T-cell (primary cell): ENCODE measurements around the gene MRPS26. TPM values are rescaled to one million over a fixed set of nuclear protein-coding genes. Genes with fewer than 3 reads are reported as not detected.

Experiments used
- ATAC-seq, 4 experiments: fragments of 200-7000 bp in 3 of 4; fragments of 150-1000 bp in 1 of 4; cut with Tn5 transposase; replicated peaks in 1 of 4; 1 replicate in 3 of 4; 2 replicates in 1 of 4; pipeline ENCODE4 v1.10.0; 2021; ENCODE audit warnings: moderate library complexity in 3 of 4, mild to moderate bottlenecking in 2 of 4, moderate number of reproducible peaks in 1 of 4
- CTCF ChIA-PET, 2 donors: fragments of 300-600 bp; sonication (Branson Sonifier 250); formaldehyde crosslinking; loops; one replicate each; lab custom pipeline; 2022; ENCODE audit warnings: antibody characterized with exemption in 2 of 2; lab: Charles Lee
- POLR2A ChIA-PET, 2 donors: fragments of 300-600 bp; sonication (Branson Sonifier 250); formaldehyde crosslinking; loops; one replicate each; lab custom pipeline; 2022; ENCODE audit warnings: antibody characterized with exemption in 2 of 2; lab: Charles Lee
- DNase-seq, 35 experiments: peaks; one replicate each; pipeline versions ENCODE4 v3.0.0 to v3.0.0-alpha.2; 2013 to 2023
- H3K27ac ChIP-seq: one replicate; pipeline ENCODE4 v1.5.1; 2013; ENCODE audit warnings: low read length
- H3K27me3 ChIP-seq, 2 experiments: replicated peaks in 1 of 2; 1 replicate in 1 of 2; 2 replicates in 1 of 2; pipeline versions ENCODE4 v1.6.1 to v1.7.0; 2013; ENCODE audit warnings: low read length in 1 of 2, mixed read lengths in 1 of 2; ENCODE audit not compliant: control insufficient read depth in 2 of 2, insufficient read depth in 2 of 2; ENCODE audit errors: extremely low read depth in 1 of 2
- H3K36me3 ChIP-seq, 2 donors: 1 replicate in 1 of 2; 2 replicates in 1 of 2; pipeline versions ENCODE4 v1.6.1 to v1.7.0; 2013; ENCODE audit warnings: low read length in 1 of 2; ENCODE audit not compliant: control insufficient read depth in 2 of 2, insufficient read depth in 1 of 2; ENCODE audit errors: extremely low read depth in 1 of 2
- H3K4me1 ChIP-seq, 2 experiments: 1 replicate in 1 of 2; 2 replicates in 1 of 2; pipeline versions ENCODE4 v1.6.1 to v1.7.0; 2013; ENCODE audit warnings: low read length in 2 of 2, mixed read lengths in 1 of 2; ENCODE audit not compliant: insufficient read depth in 2 of 2, control insufficient read depth in 1 of 2; ENCODE audit errors: extremely low read depth in 1 of 2
- H3K4me3 ChIP-seq, 2 donors: 1 replicate in 1 of 2; 2 replicates in 1 of 2; pipeline versions ENCODE4 v1.5.1 to v1.7.0; 2013; ENCODE audit warnings: mild to moderate bottlenecking in 2 of 2, low read length in 1 of 2, moderate library complexity in 1 of 2; ENCODE audit not compliant: control insufficient read depth in 1 of 2; ENCODE audit errors: extremely low read depth in 1 of 2
- H3K9me3 ChIP-seq: 2 replicates; pipeline ENCODE4 v1.7.0; 2013
- H3K27ac Mint-ChIP-seq, 2 donors: one replicate each; pipeline ENCODE4 v1.8.0; 2020 to 2021; ENCODE audit warnings: mild to moderate bottlenecking in 2 of 2, mixed read lengths in 2 of 2
- H3K27me3 Mint-ChIP-seq, 2 donors: one replicate each; pipeline ENCODE4 v1.8.0; 2021 to 2022; ENCODE audit warnings: mixed read lengths in 2 of 2
- H3K36me3 Mint-ChIP-seq: one replicate; pipeline ENCODE4 v1.8.0; 2021; ENCODE audit warnings: mixed read lengths
- H3K4me1 Mint-ChIP-seq, 3 donors: one replicate each; pipeline ENCODE4 v1.8.0; 2020 to 2022; ENCODE audit warnings: mixed read lengths in 3 of 3, mild to moderate bottlenecking in 1 of 3
- H3K4me3 Mint-ChIP-seq, 3 donors: one replicate each; pipeline ENCODE4 v1.8.0; 2020 to 2022; ENCODE audit warnings: mild to moderate bottlenecking in 3 of 3, mixed read lengths in 3 of 3, moderate library complexity in 3 of 3
- H3K9me3 Mint-ChIP-seq, 3 donors: one replicate each; pipeline ENCODE4 v1.8.0; 2020 to 2022; ENCODE audit warnings: mixed read lengths in 3 of 3
- WGBS: methylation state at CpG from one replicate; pipeline ENCODE4 v1.1.5; 2013; ENCODE audit warnings: missing lambda C conversion rate; ENCODE audit not compliant: insufficient coverage; 5-methylcytosine and 5-hydroxymethylcytosine counted together
- total RNA-seq, 35 experiments: library from RNA in 6 of 35; stranded (reverse) in 6 of 35; fragments of 120-200 nt in 1 of 35; gene quantifications; one replicate each; pipeline versions ENCODE4 v1.2.1 to v1.2.4 and lab custom pipeline; 2013 to 2026

Gene MRPS26
- total RNA-seq, 5 donors from 2014 or later (not counting 1 experiment from before 2014, with no cell fraction given), result 20.9 to 38.5 (median 36.8) TPM

GRCh38 chr20:3084283-3084985, 38.6 kb downstream of the MRPS26 start, which contains the start of gene AVP:
Gene AVP (minus strand): TSS chr20:3084724. CDS start chr20:3084674, 50 bp downstream.
- Histone ChIP-seq H3K4me1 (peaks cover 0 to 13% of the 10 kb centered on the region in 2 experiments), H3K36me3 (no peaks in the 10 kb centered on the region), H3K9me3 (no peaks in the 10 kb centered on the region), H3K27ac (no peak within 1 kb of the TSS), H3K27me3 (peaks cover 0 to 47% of the 10 kb centered on the region in 2 experiments), H3K4me3 (no peak within 1 kb of the TSS)
- H3K4me3 Mint-ChIP-seq, result peak within 1 kb of the TSS; percentile 37 to 78 (median 56)
- peaks cover 18 to 41% of the 10 kb centered on the region in 2 donors for H3K27me3 Mint-ChIP-seq
- no peaks in the 10 kb centered on the region for H3K9me3 Mint-ChIP-seq
- H3K4me1 Mint-ChIP-seq, result peaks cover 7 to 15% (median 11%) of the 10 kb centered on the region in 3 donors
- no peak for DNase-seq
- POLR2A ChIA-PET, result no interaction called here
- 75% methylated on average over 28 of the region's 28 CpGs for WGBS
- H3K27ac Mint-ChIP-seq, result no peak within 1 kb of the TSS
- CTCF ChIA-PET, result no interaction called here
- ATAC-seq, result no peak
- no peaks in the 10 kb centered on the region for H3K36me3 Mint-ChIP-seq

GRCh38 chr20:3084986-3085360, 39.1 kb downstream of the MRPS26 start:
- H3K27ac Mint-ChIP-seq, result no peak overlapping the region

GRCh38 chr20:3085571-3086072, 39.8 kb downstream of the MRPS26 start:
- peaks cover 0 to 44% of the 10 kb centered on the region in 2 experiments for H3K27me3 ChIP-seq
- Mint-ChIP-seq H3K27me3 (peaks cover 18 to 48% of the 10 kb centered on the region in 2 donors), H3K36me3 (no peaks in the 10 kb centered on the region), H3K9me3 (no peaks in the 10 kb centered on the region), H3K4me1 (peaks cover 17 to 24% (median 21%) of the 10 kb centered on the region in 3 donors), H3K4me3 (no peak overlapping the region), H3K27ac (no peak overlapping the region)
- H3K27ac ChIP-seq, result no peak overlapping the region
- H3K9me3 ChIP-seq, result no peaks in the 10 kb centered on the region
- ATAC-seq (no peak), DNase-seq (no peak)
- POLR2A ChIA-PET, result no interaction called here
- no peaks in the 10 kb centered on the region for H3K36me3 ChIP-seq
- 92% methylated on average over 7 of the region's 8 CpGs for WGBS
- no peak overlapping the region for H3K4me3 ChIP-seq
- CTCF ChIA-PET, result interaction anchor here (0.5 to 0.7 kb wide), 2 partner anchors 71 to 114 kb away, joined by 4 to 7 read pairs; no protein-coding TSS in a partner anchor
- peaks cover 0 to 15% of the 10 kb centered on the region in 2 experiments for H3K4me1 ChIP-seq

More at GRCh38 chr20:3084986-3085360, 39.1 kb downstream of the MRPS26 start:
- WGBS, result 74% methylated on average over 6 of the region's 7 CpGs
- H3K36me3 ChIP-seq, result no peaks in the 10 kb centered on the region
- H3K27me3 ChIP-seq, result peaks cover 0 to 47% of the 10 kb centered on the region in 2 experiments
- peaks cover 18 to 46% of the 10 kb centered on the region in 2 donors for H3K27me3 Mint-ChIP-seq
- H3K4me1 Mint-ChIP-seq, result peaks cover 10 to 18% (median 14%) of the 10 kb centered on the region in 3 donors
- DNase-seq, result no peak
- H3K36me3 Mint-ChIP-seq, result no peaks in the 10 kb centered on the region
- ATAC-seq, result no peak
- no peaks in the 10 kb centered on the region for H3K9me3 ChIP-seq
- H3K27ac ChIP-seq, result no peak overlapping the region
- no peak overlapping the region for H3K4me3 ChIP-seq
- ChIA-PET CTCF (no interaction called here), POLR2A (no interaction called here)
- peaks cover 0 to 13% of the 10 kb centered on the region in 2 experiments for H3K4me1 ChIP-seq
- H3K9me3 Mint-ChIP-seq, result no peaks in the 10 kb centered on the region
- no peak overlapping the region for H3K4me3 Mint-ChIP-seq

GRCh38 chr20:3088031-3088430, 42.2 kb downstream of the MRPS26 start:
- 84% methylated on average over 5 of the region's 7 CpGs for WGBS
- no peak overlapping the region for H3K4me3 ChIP-seq
- Mint-ChIP-seq H3K4me1 (peaks cover 21 to 24% (median 23%) of the 10 kb centered on the region in 3 donors), H3K4me3 (no peak overlapping the region), H3K27ac (no peak overlapping the region), H3K36me3 (no peaks in the 10 kb centered on the region), H3K9me3 (no peaks in the 10 kb centered on the region), H3K27me3 (peaks cover 0 to 37% of the 10 kb centered on the region in 2 donors)
- no peaks in the 10 kb centered on the region for H3K36me3 ChIP-seq
- POLR2A ChIA-PET, result no interaction called here
- H3K27me3 ChIP-seq, result peaks cover 0 to 44% of the 10 kb centered on the region in 2 experiments
- H3K4me1 ChIP-seq, result peaks cover 0 to 17% of the 10 kb centered on the region in 2 experiments
- ATAC-seq (no peak), DNase-seq (no peak)
- H3K9me3 ChIP-seq, result no peaks in the 10 kb centered on the region
- H3K27ac ChIP-seq, result no peak overlapping the region
- CTCF ChIA-PET, result no interaction called here

- peak in 1 of 35 experiments; percentile 26 for DNase-seq
- ChIA-PET CTCF (interaction anchor here in 1 of 2 donors (0.6 kb wide), 1 partner anchor 37 kb away, joined by 3 read pairs; no protein-coding TSS in a partner anchor), POLR2A (no interaction called here)
- Mint-ChIP-seq H3K27me3 (peaks cover 0 to 20% of the 10 kb centered on the region in 2 donors), H3K27ac (peak overlapping the region; percentile 5 to 48), H3K4me3 (peak overlapping the region in 1 of 3 donors; percentile 34), H3K9me3 (no peaks in the 10 kb centered on the region), H3K4me1 (peaks cover 25 to 33% (median 30%) of the 10 kb centered on the region in 3 donors), H3K36me3 (no peaks in the 10 kb centered on the region)
- Histone ChIP-seq H3K36me3 (no peaks in the 10 kb centered on the region), H3K9me3 (no peaks in the 10 kb centered on the region), H3K4me1 (peaks cover 4 to 24% of the 10 kb centered on the region in 2 experiments), H3K27ac (no peak overlapping the region), H3K4me3 (no peak overlapping the region), H3K27me3 (peaks cover 0 to 44% of the 10 kb centered on the region in 2 experiments)
- no peak for ATAC-seq
- no CpG with 5 or more reads among the region's 1 CpG for WGBS
These were observed 44.7 kb downstream of the MRPS26 start for GRCh38 chr20:3090565-3090964.

- Histone ChIP-seq H3K4me1 (peaks cover 4 to 24% of the 10 kb centered on the region in 2 experiments), H3K27ac (peak overlapping the region; percentile 92), H3K4me3 (peak overlapping the region; percentile 37 to 44), H3K36me3 (no peaks in the 10 kb centered on the region), H3K27me3 (peaks cover 0 to 42% of the 10 kb centered on the region in 2 experiments), H3K9me3 (no peaks in the 10 kb centered on the region)
- peak overlapping the region; percentile 96 to 97 for H3K27ac Mint-ChIP-seq
- peak overlapping the region; percentile 73 to 87 (median 84) for H3K4me3 Mint-ChIP-seq
- H3K9me3 Mint-ChIP-seq, result no peaks in the 10 kb centered on the region
- ChIA-PET POLR2A (interaction anchor here (0.5 to 0.7 kb wide), 2 partner anchors 15 to 20 kb away, joined by 3 to 4 read pairs; no protein-coding TSS in a partner anchor), CTCF (interaction anchor here in 1 of 2 donors (0.6 kb wide), 1 partner anchor 89 kb away, joined by 3 read pairs; no protein-coding TSS in a partner anchor)
- peak; percentile 22 to 62 (median 48) for ATAC-seq
- DNase-seq, result peak in 34 of 35 experiments; percentile 25 to 74 (median 54)
- H3K4me1 Mint-ChIP-seq, result peaks cover 30 to 35% (median 31%) of the 10 kb centered on the region in 3 donors
- WGBS, result 8% methylated on average over 66 of the region's 81 CpGs
- no peaks in the 10 kb centered on the region for H3K36me3 Mint-ChIP-seq
- H3K27me3 Mint-ChIP-seq, result peaks cover 0 to 20% of the 10 kb centered on the region in 2 donors
These were observed 46.9 kb downstream of the MRPS26 start for GRCh38 chr20:3092611-3093379.
